Naive thymus-derived CD4-positive, alpha-beta T cell (primary cell): ENCODE results near the gene TAS2R1. TPM values are rescaled to one million over a fixed set of nuclear protein-coding genes. Genes with fewer than 3 reads are reported as not detected.
"Not testable (repeated sequence)": the region's sequence is repeated elsewhere in the genome, so short reads cannot be mapped to it uniquely, and the experiment has no call there.

ENCODE experiments used
- ATAC-seq: fragments of 150-1000 bp; cut with Tn5 transposase; 2 replicates; pipeline ENCODE4 v1.10.0; 2021; ENCODE audit warnings: mild to moderate bottlenecking, moderate library complexity
- CTCF ChIA-PET: fragments of 350-600 bp; sonication (Branson Sonifier 250); formaldehyde crosslinking; loops from one replicate; lab custom pipeline; 2021; ENCODE audit warnings: antibody characterized with exemption; lab: Charles Lee
- POLR2A ChIA-PET: fragments of 350-600 bp; sonication (Branson Sonifier 250); formaldehyde crosslinking; loops from one replicate; lab custom pipeline; 2021; ENCODE audit warnings: antibody characterized with exemption, inconsistent platforms; lab: Charles Lee
- DNase-seq, 9 donors: peaks; one replicate each; pipeline versions ENCODE4 v3.0.0 to v3.0.0-alpha.2; 2020 to 2022; ENCODE audit warnings: mixed read lengths in 1 of 9
- H3K27ac ChIP-seq: one replicate; pipeline ENCODE4 v1.7.0; 2013; ENCODE audit warnings: mild to moderate bottlenecking, low read depth, low read length, moderate library complexity
- H3K27me3 ChIP-seq, 2 donors: one replicate each; pipeline ENCODE4 v1.7.0; 2013; ENCODE audit warnings: low read length in 2 of 2, mild to moderate bottlenecking in 2 of 2, moderate library complexity in 2 of 2; ENCODE audit not compliant: control insufficient read depth in 2 of 2, insufficient read depth in 2 of 2
- H3K36me3 ChIP-seq, 3 experiments: 1 replicate in 2 of 3; 2 replicates in 1 of 3; pipeline ENCODE4 v1.7.0; 2013; ENCODE audit warnings: low read length in 3 of 3, mild to moderate bottlenecking in 3 of 3, moderate library complexity in 1 of 3; ENCODE audit not compliant: insufficient read depth in 3 of 3, control insufficient read depth in 2 of 3
- H3K4me1 ChIP-seq, 2 donors: one replicate each; pipeline ENCODE4 v1.7.0; 2013; ENCODE audit warnings: low read length in 2 of 2, mild to moderate bottlenecking in 2 of 2, moderate library complexity in 1 of 2; ENCODE audit not compliant: control insufficient read depth in 2 of 2, insufficient read depth in 2 of 2
- H3K4me3 ChIP-seq: 2 replicates; pipeline ENCODE4 v1.7.0; 2013; ENCODE audit warnings: mild to moderate bottlenecking, low read length
- H3K9me3 ChIP-seq, 3 experiments: 1 replicate in 2 of 3; 2 replicates in 1 of 3; pipeline ENCODE4 v1.7.0; 2013; ENCODE audit warnings: low read length in 3 of 3; ENCODE audit not compliant: control insufficient read depth in 2 of 3
- H3K27ac Mint-ChIP-seq, 9 donors: one replicate each; pipeline ENCODE4 v1.8.0; 2020 to 2022; ENCODE audit warnings: mixed read lengths in 9 of 9, mild to moderate bottlenecking in 8 of 9, moderate library complexity in 5 of 9, inconsistent platforms in 2 of 9
- H3K27me3 Mint-ChIP-seq, 5 donors: one replicate each; pipeline ENCODE4 v1.8.0; 2021 to 2022; ENCODE audit warnings: mixed read lengths in 5 of 5, mild to moderate bottlenecking in 1 of 5
- H3K36me3 Mint-ChIP-seq, 5 donors: one replicate each; pipeline ENCODE4 v1.8.0; 2020 to 2022; ENCODE audit warnings: mixed read lengths in 5 of 5, mild to moderate bottlenecking in 3 of 5, inconsistent platforms in 1 of 5
- H3K4me1 Mint-ChIP-seq, 7 donors: one replicate each; pipeline ENCODE4 v1.8.0; 2020 to 2022; ENCODE audit warnings: mixed read lengths in 7 of 7, mild to moderate bottlenecking in 3 of 7, inconsistent platforms in 1 of 7
- H3K4me3 Mint-ChIP-seq, 10 donors: one replicate each; pipeline ENCODE4 v1.8.0; 2020 to 2022; ENCODE audit warnings: mild to moderate bottlenecking in 10 of 10, mixed read lengths in 10 of 10, moderate library complexity in 6 of 10, inconsistent platforms in 2 of 10
- H3K9me3 Mint-ChIP-seq, 11 donors: one replicate each; pipeline ENCODE4 v1.8.0; 2020 to 2022; ENCODE audit warnings: mixed read lengths in 11 of 11, mild to moderate bottlenecking in 4 of 11, inconsistent platforms in 1 of 11, moderate library complexity in 1 of 11
- intact Hi-C, 2 donors: fragments of 100-400 bp; cut with micrococcal nuclease; formaldehyde crosslinking; loops; one replicate each; pipeline ENCODE4 v1.15.1; 2023
- polyA plus RNA-seq, 2 donors: library from polyadenylated mRNA; unstranded; fragments of 300-500 nt; fragmentation: Illumina TruSeq; gene quantifications; one replicate each; pipeline ENCODE4 v1.2.3, GENCODE V29; 2021
- total RNA-seq, 6 experiments: library from RNA in 5 of 6; stranded (reverse) in 5 of 6; gene quantifications; 1 replicate in 5 of 6; 2 replicates in 1 of 6; pipeline ENCODE4 v1.2.3 and lab custom pipeline; 2021 to 2026

Gene TAS2R1
- total and polyA plus RNA-seq, 7 experiments from 2014 or later = not detected

DNA sequence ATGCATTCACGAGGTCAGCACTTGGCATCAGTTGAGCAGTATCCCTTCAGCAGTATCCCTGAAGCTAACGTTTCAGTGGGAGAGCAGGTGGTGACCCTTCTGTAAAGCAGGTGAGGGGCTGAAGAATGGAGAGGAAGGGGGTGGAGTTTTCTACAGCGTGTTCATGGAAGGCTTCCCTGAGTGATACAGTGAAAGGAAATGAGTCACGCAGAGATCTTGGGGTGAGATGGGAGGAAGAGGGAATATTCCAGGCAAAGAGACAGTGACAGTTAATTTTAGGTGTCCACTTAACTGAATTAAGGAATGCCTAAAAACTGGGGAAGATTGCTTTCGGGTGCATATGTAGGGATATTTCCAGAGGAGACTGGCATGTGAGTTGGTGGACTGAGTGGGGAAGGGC is 25.7 kb downstream of the TAS2R1 start:
- ChIA-PET CTCF (no interaction called here), POLR2A (no interaction called here)
- no peaks in the 10 kb centered on the region for H3K4me1 Mint-ChIP-seq
- H3K4me1 ChIP-seq = no peaks in the 10 kb centered on the region
- no peak overlapping the region for H3K27ac ChIP-seq
- H3K4me3 Mint-ChIP-seq = no peak overlapping the region
- DNase-seq (no peak), ATAC-seq (no peak)
- peaks cover 0 to 7% (median 0%) of the 10 kb centered on the region in 5 donors for H3K27me3 Mint-ChIP-seq
- H3K36me3 Mint-ChIP-seq = no peaks in the 10 kb centered on the region
- H3K27ac Mint-ChIP-seq = no peak overlapping the region
- no peaks in the 10 kb centered on the region for H3K27me3 ChIP-seq
- H3K4me3 ChIP-seq = no peak overlapping the region
- no peaks in the 10 kb centered on the region for H3K36me3 ChIP-seq
- intact Hi-C loops = no loop called here
- H3K9me3 ChIP-seq = no peaks in the 10 kb centered on the region
- peaks cover 0 to 13% (median 3%) of the 10 kb centered on the region in 11 donors for H3K9me3 Mint-ChIP-seq

DNA sequence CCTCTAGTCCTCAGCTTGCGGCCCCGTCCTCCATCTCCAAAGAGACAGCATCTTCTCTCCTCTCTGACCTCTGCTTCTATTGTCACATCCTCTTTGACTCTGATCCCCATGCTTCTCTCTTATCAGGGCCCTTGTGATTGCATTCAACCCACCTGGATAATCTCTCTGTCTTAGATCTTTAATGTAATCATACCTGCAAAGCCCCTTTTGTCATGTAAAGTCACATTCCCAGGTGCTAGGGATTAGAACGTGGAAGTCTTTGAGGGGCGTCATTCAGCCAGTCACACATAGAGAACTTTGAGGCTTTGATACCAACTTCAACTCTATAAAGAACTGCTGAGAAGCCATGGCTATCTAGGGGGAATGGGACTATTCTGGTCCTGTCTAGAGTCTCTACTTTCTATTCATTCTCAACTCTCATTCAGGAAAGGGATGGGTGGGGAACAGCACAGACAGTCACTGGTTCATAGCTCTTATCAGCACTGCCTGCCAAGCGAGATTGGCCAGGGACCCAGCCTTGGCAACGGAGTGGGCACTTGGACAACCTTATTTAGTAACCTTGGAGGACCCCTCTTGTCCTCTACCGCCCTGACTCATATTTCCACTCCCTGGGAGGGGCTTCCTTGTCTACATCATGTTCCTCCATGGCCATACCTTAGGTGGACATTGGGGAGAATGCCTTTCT is 29.0 kb downstream of the TAS2R1 start:
- H3K4me1 Mint-ChIP-seq = no peaks in the 10 kb centered on the region
- H3K9me3 Mint-ChIP-seq = peaks cover 0 to 13% (median 3%) of the 10 kb centered on the region in 11 donors
- H3K9me3 ChIP-seq = no peaks in the 10 kb centered on the region
- no peak overlapping the region for H3K4me3 Mint-ChIP-seq
- ChIA-PET CTCF (no interaction called here), POLR2A (no interaction called here)
- ATAC-seq (no peak), DNase-seq (no peak)
- no peaks in the 10 kb centered on the region for H3K27me3 ChIP-seq
- no peaks in the 10 kb centered on the region for H3K4me1 ChIP-seq
- H3K27ac ChIP-seq = no peak overlapping the region
- intact Hi-C loops = no loop called here
- H3K36me3 ChIP-seq = no peaks in the 10 kb centered on the region
- no peaks in the 10 kb centered on the region for H3K36me3 Mint-ChIP-seq
- H3K4me3 ChIP-seq = no peak overlapping the region
- peaks cover 0 to 7% (median 3%) of the 10 kb centered on the region in 5 donors for H3K27me3 Mint-ChIP-seq
- H3K27ac Mint-ChIP-seq = no peak overlapping the region

DNA sequence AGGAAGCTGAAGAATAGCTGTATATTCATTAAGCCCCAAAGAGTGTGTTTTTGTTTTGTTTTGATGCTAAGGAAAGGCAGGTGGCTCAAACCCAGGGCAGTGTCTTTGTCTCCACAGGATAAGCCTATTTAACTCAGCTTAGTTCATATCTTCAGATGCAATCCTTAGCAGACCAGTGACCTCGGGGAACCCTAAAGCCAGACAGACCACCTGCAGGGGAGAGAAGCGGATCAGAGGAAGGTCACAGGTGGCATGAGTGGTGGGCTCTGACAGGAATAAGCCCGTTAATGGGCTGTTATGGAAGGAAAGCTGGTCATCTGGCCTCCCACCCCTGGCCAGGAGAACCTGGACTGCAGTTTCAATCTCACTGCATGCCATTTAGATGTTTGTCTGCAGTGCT is 30.8 kb downstream of the TAS2R1 start:
- DNase-seq (no peak), ATAC-seq (no peak)
- Histone ChIP-seq H3K4me3 (no peak overlapping the region), H3K9me3 (no peaks in the 10 kb centered on the region), H3K4me1 (no peaks in the 10 kb centered on the region), H3K27me3 (no peaks in the 10 kb centered on the region), H3K27ac (no peak overlapping the region), H3K36me3 (no peaks in the 10 kb centered on the region)
- Mint-ChIP-seq H3K4me1 (no peaks in the 10 kb centered on the region), H3K9me3 (peaks cover 0 to 12% (median 3%) of the 10 kb centered on the region in 11 donors), H3K4me3 (no peak overlapping the region), H3K36me3 (no peaks in the 10 kb centered on the region), H3K27me3 (peaks cover 0 to 7% (median 3%) of the 10 kb centered on the region in 5 donors), H3K27ac (no peak overlapping the region)
- intact Hi-C loops = no loop called here
- CTCF ChIA-PET = no interaction called here
- POLR2A ChIA-PET = no interaction called here

DNA sequence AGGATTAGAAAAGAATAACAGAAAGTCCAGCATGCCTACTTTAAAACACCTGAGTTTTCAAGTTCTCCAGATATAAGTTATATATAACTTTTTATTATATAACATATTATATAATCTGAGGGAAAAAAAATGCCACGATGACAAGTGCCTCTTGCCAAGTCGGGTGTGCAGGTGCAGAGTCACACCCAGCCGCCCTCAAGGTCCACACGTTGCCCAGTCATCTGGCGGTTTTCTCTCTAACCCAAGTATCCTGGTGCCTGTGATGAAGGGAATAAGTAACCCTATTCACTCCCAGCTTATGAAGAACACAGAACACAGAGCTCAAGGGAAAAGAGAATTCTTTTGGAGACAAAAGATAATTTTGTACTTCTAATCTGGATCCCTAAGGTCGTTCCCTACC is 31.8 kb downstream of the TAS2R1 start:
- H3K9me3 Mint-ChIP-seq, H3K9me3 ChIP-seq, H3K36me3 Mint-ChIP-seq, DNase-seq, H3K27ac Mint-ChIP-seq, H3K4me1 Mint-ChIP-seq, H3K4me3 Mint-ChIP-seq, CTCF ChIA-PET, H3K27ac ChIP-seq, H3K4me1 ChIP-seq, H3K27me3 Mint-ChIP-seq, POLR2A ChIA-PET, H3K36me3 ChIP-seq, ATAC-seq, H3K4me3 ChIP-seq, H3K27me3 ChIP-seq, intact Hi-C loops: not testable (repeated sequence)

DNA sequence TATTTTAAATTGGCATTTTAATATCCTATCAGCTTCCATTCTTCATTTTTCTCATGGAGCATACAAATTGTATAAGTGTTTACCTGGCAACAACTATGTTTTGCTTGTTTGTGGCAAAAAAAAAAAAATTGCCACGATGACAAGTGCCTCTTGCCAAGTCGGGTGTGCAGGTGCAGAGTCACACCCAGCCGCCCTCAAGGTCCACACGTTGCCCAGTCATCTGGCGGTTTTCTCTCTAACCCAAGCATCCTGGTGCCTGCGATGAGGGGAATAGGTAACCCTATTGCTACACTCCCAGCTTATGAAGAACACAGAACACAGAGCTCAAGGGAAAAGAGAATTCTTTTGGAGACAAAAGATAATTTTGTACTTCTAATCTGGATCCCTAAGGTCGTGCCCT is 32.8 kb downstream of the TAS2R1 start:
- H3K9me3 Mint-ChIP-seq, POLR2A ChIA-PET, H3K4me3 Mint-ChIP-seq: not testable (repeated sequence)

DNA sequence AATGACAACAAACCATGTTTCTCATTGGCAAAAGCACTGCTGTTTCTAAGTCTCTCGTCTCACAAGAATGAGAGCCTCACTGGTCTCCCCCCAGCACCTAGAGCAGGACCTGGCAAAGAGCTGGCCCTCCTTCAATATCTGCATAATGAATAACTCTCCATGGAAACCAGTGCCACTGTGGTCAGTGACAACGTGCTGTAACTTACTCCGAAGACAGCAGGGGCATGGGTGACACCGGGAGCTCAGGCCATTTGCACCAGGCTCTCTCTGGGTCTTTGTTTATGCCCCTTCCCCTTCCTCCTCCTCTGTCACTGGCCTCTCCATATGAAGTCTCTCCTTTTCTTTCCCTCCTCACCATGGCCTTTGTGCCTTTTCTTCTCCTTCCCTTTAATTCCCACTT is 33.3 kb downstream of the TAS2R1 start:
- Histone ChIP-seq H3K9me3 (no peaks in the 10 kb centered on the region), H3K27ac (no peak overlapping the region), H3K4me1 (no peaks in the 10 kb centered on the region), H3K36me3 (no peaks in the 10 kb centered on the region), H3K27me3 (no peaks in the 10 kb centered on the region), H3K4me3 (no peak overlapping the region)
- Mint-ChIP-seq H3K36me3 (no peaks in the 10 kb centered on the region), H3K9me3 (peaks cover 0 to 7% (median 0%) of the 10 kb centered on the region in 11 donors), H3K27me3 (peaks cover 0 to 7% (median 3%) of the 10 kb centered on the region in 5 donors), H3K4me3 (no peak overlapping the region), H3K27ac (no peak overlapping the region), H3K4me1 (no peaks in the 10 kb centered on the region)
- ChIA-PET POLR2A (no interaction called here), CTCF (no interaction called here)
- ATAC-seq = no peak
- intact Hi-C loops = no loop called here
- no peak for DNase-seq

More for the DNA sequence above, 32.8 kb downstream of the TAS2R1 start:
- ATAC-seq, H3K4me3 ChIP-seq, H3K27me3 ChIP-seq, H3K36me3 Mint-ChIP-seq, CTCF ChIA-PET, intact Hi-C loops, H3K4me1 ChIP-seq, H3K4me1 Mint-ChIP-seq, H3K27me3 Mint-ChIP-seq, H3K36me3 ChIP-seq, H3K9me3 ChIP-seq, DNase-seq, H3K27ac Mint-ChIP-seq, H3K27ac ChIP-seq: not testable (repeated sequence)

DNA sequence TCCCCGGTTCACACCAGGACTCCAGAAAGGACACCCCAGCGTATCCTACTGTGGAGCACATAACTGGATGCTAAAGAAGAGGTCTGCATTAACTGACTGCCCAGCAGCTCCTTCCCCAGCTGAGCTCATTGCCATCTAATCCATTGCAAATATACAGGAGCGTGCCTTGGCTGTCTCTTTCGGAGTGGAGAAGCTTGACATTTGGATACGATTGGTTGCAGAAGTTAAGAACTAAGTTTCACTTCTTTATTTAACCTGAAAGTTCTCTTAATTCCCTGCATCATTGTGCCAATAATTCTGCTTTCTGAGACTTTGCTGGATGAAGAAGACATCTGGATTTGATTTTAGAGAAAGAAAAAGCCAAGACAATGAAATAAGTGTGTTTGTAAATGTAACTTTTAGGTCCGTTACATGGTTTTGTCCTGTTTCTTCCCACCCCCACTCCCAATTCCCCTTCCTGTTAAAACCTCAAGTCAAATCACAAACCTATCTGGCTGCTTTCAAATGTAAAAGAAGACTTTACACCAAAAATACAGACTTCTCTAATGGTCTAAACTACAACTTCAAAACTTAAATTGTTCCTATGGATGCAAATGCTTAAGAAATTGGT is 33.9 kb downstream of the TAS2R1 start:
- ChIA-PET CTCF (no interaction called here), POLR2A (no interaction called here)
- no peak overlapping the region for H3K27ac ChIP-seq
- no peaks in the 10 kb centered on the region for H3K9me3 ChIP-seq
- no peaks in the 10 kb centered on the region for H3K4me1 Mint-ChIP-seq
- intact Hi-C loops = no loop called here
- ATAC-seq (no peak), DNase-seq (no peak)
- no peak overlapping the region for H3K4me3 ChIP-seq
- no peak overlapping the region for H3K4me3 Mint-ChIP-seq
- no peak overlapping the region for H3K27ac Mint-ChIP-seq
- no peaks in the 10 kb centered on the region for H3K36me3 ChIP-seq
- peaks cover 0 to 8% (median 0%) of the 10 kb centered on the region in 11 donors for H3K9me3 Mint-ChIP-seq
- H3K27me3 Mint-ChIP-seq = peaks cover 0 to 7% (median 3%) of the 10 kb centered on the region in 5 donors
- no peaks in the 10 kb centered on the region for H3K36me3 Mint-ChIP-seq
- no peaks in the 10 kb centered on the region for H3K27me3 ChIP-seq
- H3K4me1 ChIP-seq = no peaks in the 10 kb centered on the region
